Epithelial cell of esophagus (primary cell): ENCODE measurements around the gene ROCK1.

Experiments used
- DNase-seq: peaks from one replicate; pipeline ENCODE4 v3.0.0; 2010; ENCODE audit warnings: low read depth
- H3K4me3 ChIP-seq: 2 replicates; pipeline ENCODE4 v1.5.1; 2011; ENCODE audit warnings: mild to moderate bottlenecking, low read length, control low read depth
- CTCF ChIP-seq: IDR thresholded peaks from 2 replicates; pipeline ENCODE4 v1.5.1; 2011; ENCODE audit warnings: low read depth, mild to moderate bottlenecking, low read length, control low read depth, inconsistent platforms; ENCODE audit not compliant: insufficient read depth; ENCODE audit errors: missing control alignments

ROCK1 gene

GRCh38 chr18:21132398-21132918, 20.8 kb upstream of the ROCK1 start:
- no peak for DNase-seq
- TF ChIP-seq CTCF, result no peak
- H3K4me3 ChIP-seq, result no peak overlapping the region

- DNase-seq, result no peak
- no peak overlapping the region for H3K4me3 ChIP-seq
- TF ChIP-seq CTCF, result no peak
Measured at GRCh38 chr18:21131698-21132227, 20.1 kb upstream of the ROCK1 start.

- H3K4me3 ChIP-seq, result no peak overlapping the region
- DNase-seq, result no peak
- TF ChIP-seq CTCF, result no peak
Measured at GRCh38 chr18:21129566-21130216, 18.1 kb upstream of the ROCK1 start.

- no peak for DNase-seq
- TF ChIP-seq CTCF, result no peak
- no peak overlapping the region for H3K4me3 ChIP-seq
Measured at GRCh38 chr18:21123290-21123926, 11.8 kb upstream of the ROCK1 start.

GRCh38 chr18:21118806-21119205, 7.2 kb upstream of the ROCK1 start:
- no peak for DNase-seq
- TF ChIP-seq CTCF, result no peak
- H3K4me3 ChIP-seq, result no peak overlapping the region

- H3K4me3 ChIP-seq, result no peak overlapping the region
- TF ChIP-seq CTCF, result no peak
- DNase-seq, result no peak
Measured at GRCh38 chr18:21117409-21118131, 6.0 kb upstream of the ROCK1 start.
